OCI-LY1 (cell line): Measurements from ENCODE around the gene LRRC59.

Experiments
- CTCF ChIP-seq: fragments of 200-600 bp; sonication (generic), shearing (Covaris generic); IDR thresholded peaks from 2 replicates; pipeline ENCODE4 v1.5.1; 2017; ENCODE audit warnings: mild to moderate bottlenecking, antibody characterized with exemption, low read length, moderate library complexity, mixed read lengths
- EZH2 ChIP-seq: fragments of 200-600 bp; sonication (generic), shearing (Covaris generic); IDR thresholded peaks from 2 replicates; pipeline ENCODE4 v1.8.0; 2017; ENCODE audit warnings: borderline replicate concordance, mixed run types, mild to moderate bottlenecking, antibody characterized with exemption, low read length, moderate library complexity, mixed read lengths

GRCh38 chr17:50381920-50382319 lies 15.4 kb downstream of the LRRC59 start:
- TF ChIP-seq CTCF (no peak), EZH2 (no peak)
